C4-2B (cell line): ENCODE data around the gene XRCC6.
A peak's percentile ranks its signal among the peaks of the same experiment; 100 is the strongest.

Experiments
- CTCF ChIP-seq: fragments of 450-650 bp; conservative IDR thresholded peaks from 2 replicates; pipeline ENCODE4 v1.5.1; 2017; ENCODE audit warnings: mild to moderate bottlenecking
- ZFX ChIP-seq: fragments of 450-650 bp; IDR thresholded peaks from 2 replicates; pipeline ENCODE4 v1.6.1; 2017

- no peak for TF ChIP-seq ZFX
- TF ChIP-seq CTCF: peak; percentile 66
These were observed 51.9 kb downstream of the XRCC6 start for GRCh38 chr22:41672780-41673509.
